Activated CD4-positive, alpha-beta memory T cell treated with anti-CD3 and anti-CD28 coated beads, Interleukin-2, amount 10 ng/mL, durations not matched to agents 7 days and 5 days (primary cell): ENCODE results near the gene PCDH12. TPM values are rescaled to one million over a fixed set of nuclear protein-coding genes. Genes with fewer than 3 reads are reported as not detected.

Experiments
- CTCF ChIA-PET: fragments of 350-600 bp; sonication (Branson Sonifier 250); formaldehyde crosslinking; loops from one replicate; lab custom pipeline; 2021; ENCODE audit warnings: antibody characterized with exemption, inconsistent platforms; lab: Charles Lee
- POLR2A ChIA-PET: fragments of 350-600 bp; sonication (Branson Sonifier 250); formaldehyde crosslinking; loops from one replicate; lab custom pipeline; 2021; ENCODE audit warnings: antibody characterized with exemption; lab: Charles Lee
- DNase-seq: peaks from one replicate; pipeline ENCODE4 v3.0.0-alpha.2; 2020
- H3K27ac Mint-ChIP-seq: one replicate; pipeline ENCODE4 v1.8.0; 2021; ENCODE audit warnings: mild to moderate bottlenecking, mixed read lengths
- H3K27me3 Mint-ChIP-seq: one replicate; pipeline ENCODE4 v1.8.0; 2021; ENCODE audit warnings: mixed read lengths
- H3K36me3 Mint-ChIP-seq: one replicate; pipeline ENCODE4 v1.8.0; 2021; ENCODE audit warnings: low read depth, mixed read lengths
- H3K4me1 Mint-ChIP-seq: one replicate; pipeline ENCODE4 v1.8.0; 2021; ENCODE audit warnings: mixed read lengths
- H3K4me3 Mint-ChIP-seq: one replicate; pipeline ENCODE4 v1.8.0; 2021; ENCODE audit warnings: mild to moderate bottlenecking, mixed read lengths
- H3K9me3 Mint-ChIP-seq: one replicate; pipeline ENCODE4 v1.8.0; 2021; ENCODE audit warnings: mixed read lengths
- total RNA-seq, 2 experiments: library from RNA; stranded (reverse); gene quantifications; one replicate each; pipeline ENCODE4 v1.2.3, GENCODE V29; 2021

Gene PCDH12
- total RNA-seq, 2 experiments from 2014 or later: 2.0 to 2.2 TPM

DNA sequence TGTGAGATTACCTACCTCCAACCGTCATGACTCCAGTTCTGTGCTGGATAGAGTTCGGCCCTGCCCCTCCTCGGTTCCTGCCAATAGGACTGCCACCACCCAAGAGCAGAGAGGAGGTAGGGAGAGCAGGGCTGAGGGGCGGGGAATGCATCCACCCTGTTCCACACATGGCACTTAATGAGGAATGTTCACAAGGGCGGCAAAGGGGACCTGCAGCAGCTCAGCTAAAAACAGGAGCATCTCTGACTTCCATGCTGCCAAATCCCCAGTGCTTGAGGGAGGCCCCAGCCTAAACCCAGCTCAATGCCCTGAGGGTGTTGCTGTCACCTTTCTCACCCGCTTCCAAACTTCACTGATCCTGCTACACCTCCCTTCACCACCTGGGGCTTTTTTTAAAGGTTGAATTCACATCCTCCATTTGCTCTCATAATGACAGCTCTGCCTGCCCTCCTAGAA, 42.1 kb downstream of the PCDH12 start:
- H3K27ac Mint-ChIP-seq: no peak overlapping the region
- no peaks in the 10 kb centered on the region for H3K36me3 Mint-ChIP-seq
- no peak for DNase-seq
- ChIA-PET CTCF (interaction anchor here (1.1 to 3.8 kb wide), 4 partner anchors 36 to 224 kb away, joined by 4 to 19 read pairs (median 5); partner anchors contain the start of gene RNF14), POLR2A (interaction anchor here (1.2 to 1.8 kb wide), 3 partner anchors 8 to 53 kb away, joined by 3 to 7 read pairs (median 5); partner anchors contain the start of genes DELE1, PCDH12 and RNF14)
- no peak overlapping the region for H3K4me3 Mint-ChIP-seq
- H3K4me1 Mint-ChIP-seq: peaks cover 10% of the 10 kb centered on the region
- no peaks in the 10 kb centered on the region for H3K9me3 Mint-ChIP-seq
- peaks cover 42% of the 10 kb centered on the region for H3K27me3 Mint-ChIP-seq

- ChIA-PET CTCF (interaction anchor here (1.0 to 3.8 kb wide), 2 partner anchors 8 to 35 kb away, joined by 4 to 19 read pairs; partner anchors contain the start of gene DELE1), POLR2A (interaction anchor here (1.8 to 3.1 kb wide), 2 partner anchors 9 to 54 kb away, joined by 7 to 13 read pairs; partner anchors contain the start of genes DELE1 and RNF14)
- H3K36me3 Mint-ChIP-seq: no peaks in the 10 kb centered on the region
- peaks cover 42% of the 10 kb centered on the region for H3K27me3 Mint-ChIP-seq
- no peak overlapping the region for H3K4me3 Mint-ChIP-seq
- no peak for DNase-seq
- no peak overlapping the region for H3K27ac Mint-ChIP-seq
- peaks cover 10% of the 10 kb centered on the region for H3K4me1 Mint-ChIP-seq
- no peaks in the 10 kb centered on the region for H3K9me3 Mint-ChIP-seq
Measured at GRCh38 chr5:141914797-141915196, 43.2 kb downstream of the PCDH12 start.

DNA sequence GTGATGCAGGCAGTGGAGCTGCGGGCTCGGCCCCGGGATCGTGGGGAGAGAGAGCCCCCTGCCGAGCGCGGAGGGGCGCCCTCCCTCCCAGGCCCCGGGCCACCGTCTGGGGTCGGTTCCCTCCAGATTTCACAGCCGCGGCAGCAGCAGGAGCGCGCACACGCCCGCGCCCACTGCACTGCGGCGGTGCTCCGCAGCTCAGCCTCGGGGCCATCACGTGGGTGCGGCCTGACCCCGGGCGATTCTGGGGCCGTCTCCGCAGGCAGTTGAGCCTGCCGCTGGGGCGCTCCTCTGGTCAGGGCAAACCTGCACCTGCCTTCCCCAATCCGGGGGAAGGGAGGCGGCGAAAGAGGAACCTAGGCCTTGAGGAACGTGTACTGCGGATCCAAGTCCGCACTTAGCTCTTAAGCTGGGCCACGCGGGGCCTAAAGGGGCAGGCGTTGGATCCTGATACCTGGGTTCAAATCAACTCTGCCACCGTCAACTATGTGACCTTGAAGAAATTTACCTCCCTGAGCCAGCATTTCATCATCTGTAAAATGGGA, 43.7 kb downstream of the PCDH12 start:
- Mint-ChIP-seq H3K36me3 (no peaks in the 10 kb centered on the region), H3K27ac (no peak overlapping the region), H3K27me3 (peaks cover 42% of the 10 kb centered on the region), H3K4me1 (peaks cover 10% of the 10 kb centered on the region), H3K9me3 (no peaks in the 10 kb centered on the region), H3K4me3 (no peak overlapping the region)
- no peak for DNase-seq
- ChIA-PET POLR2A (interaction anchor here (3.1 kb wide), 1 partner anchor 9 kb away, joined by 13 read pairs; the partner anchor contains the start of gene DELE1), CTCF (interaction anchor here (1.0 to 3.8 kb wide), 2 partner anchors 9 to 34 kb away, joined by 4 to 19 read pairs; partner anchors contain the start of gene DELE1)

DNA sequence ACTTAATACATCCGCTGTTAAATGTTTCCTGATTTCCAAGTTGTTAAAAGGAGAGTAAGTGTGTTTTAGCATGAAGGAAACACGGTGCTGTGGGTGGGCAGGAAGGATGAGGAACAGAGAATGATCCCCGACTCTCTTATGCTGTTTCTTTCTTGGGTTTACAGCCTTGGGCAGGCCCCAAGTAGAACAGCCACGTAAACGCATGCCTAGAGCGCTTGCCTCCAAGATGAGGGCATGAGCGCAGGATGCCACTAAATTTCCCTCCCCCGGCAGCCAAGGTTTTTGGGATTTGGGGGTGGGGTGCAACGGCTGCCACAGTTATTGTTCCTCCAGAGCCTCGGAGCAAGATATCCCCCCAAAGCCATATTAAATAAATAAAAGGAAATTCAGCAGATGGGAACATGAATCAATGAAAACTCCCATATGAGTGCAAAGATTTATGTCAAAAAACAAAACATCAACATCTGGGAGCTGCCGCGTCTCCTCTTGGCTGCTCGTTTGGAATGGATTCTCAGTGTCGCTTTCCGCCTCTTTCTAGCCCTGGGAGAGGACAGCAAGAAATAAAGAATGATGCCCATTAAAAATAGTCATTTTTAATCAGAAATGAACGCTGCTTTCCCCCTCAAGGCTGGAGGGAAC, 44.3 kb downstream of the PCDH12 start:
- Mint-ChIP-seq H3K27ac (no peak overlapping the region), H3K27me3 (peaks cover 42% of the 10 kb centered on the region), H3K4me3 (no peak overlapping the region), H3K4me1 (peaks cover 10% of the 10 kb centered on the region), H3K36me3 (no peaks in the 10 kb centered on the region), H3K9me3 (no peaks in the 10 kb centered on the region)
- ChIA-PET POLR2A (interaction anchor here (3.1 kb wide), 1 partner anchor 10 kb away, joined by 13 read pairs; the partner anchor contains the start of gene DELE1), CTCF (interaction anchor here (0.9 to 3.8 kb wide), 3 partner anchors 34 to 222 kb away, joined by 3 to 19 read pairs (median 6); no protein-coding TSS in a partner anchor)
- no peak for DNase-seq

- no peak for DNase-seq
- CTCF ChIA-PET: no interaction called here
- POLR2A ChIA-PET: no interaction called here
- Mint-ChIP-seq H3K27ac (no peak overlapping the region), H3K4me1 (peaks cover 10% of the 10 kb centered on the region), H3K27me3 (peaks cover 30% of the 10 kb centered on the region), H3K9me3 (no peaks in the 10 kb centered on the region), H3K4me3 (no peak overlapping the region), H3K36me3 (no peaks in the 10 kb centered on the region)
Measured at GRCh38 chr5:141910271-141910673, 47.7 kb downstream of the PCDH12 start.

- ChIA-PET POLR2A (interaction anchor here (0.6 kb wide), 1 partner anchor 9 kb away, joined by 3 read pairs; no protein-coding TSS in a partner anchor), CTCF (no interaction called here)
- peaks cover 24% of the 10 kb centered on the region for H3K27me3 Mint-ChIP-seq
- no peaks in the 10 kb centered on the region for H3K36me3 Mint-ChIP-seq
- H3K4me1 Mint-ChIP-seq: peaks cover 5% of the 10 kb centered on the region
- H3K9me3 Mint-ChIP-seq: no peaks in the 10 kb centered on the region
- DNase-seq: no peak
- no peak overlapping the region for H3K27ac Mint-ChIP-seq
- no peak overlapping the region for H3K4me3 Mint-ChIP-seq
Measured at GRCh38 chr5:141909212-141909611, 48.8 kb downstream of the PCDH12 start.

GRCh38 chr5:141908796-141909195, 49.2 kb downstream of the PCDH12 start:
- no peak for DNase-seq
- CTCF ChIA-PET: no interaction called here
- Mint-ChIP-seq H3K4me1 (peaks cover 5% of the 10 kb centered on the region), H3K27me3 (peaks cover 24% of the 10 kb centered on the region), H3K9me3 (no peaks in the 10 kb centered on the region), H3K36me3 (no peaks in the 10 kb centered on the region), H3K27ac (no peak overlapping the region), H3K4me3 (no peak overlapping the region)
- POLR2A ChIA-PET: interaction anchor here (0.6 kb wide), 1 partner anchor 9 kb away, joined by 3 read pairs; no protein-coding TSS in a partner anchor

DNA sequence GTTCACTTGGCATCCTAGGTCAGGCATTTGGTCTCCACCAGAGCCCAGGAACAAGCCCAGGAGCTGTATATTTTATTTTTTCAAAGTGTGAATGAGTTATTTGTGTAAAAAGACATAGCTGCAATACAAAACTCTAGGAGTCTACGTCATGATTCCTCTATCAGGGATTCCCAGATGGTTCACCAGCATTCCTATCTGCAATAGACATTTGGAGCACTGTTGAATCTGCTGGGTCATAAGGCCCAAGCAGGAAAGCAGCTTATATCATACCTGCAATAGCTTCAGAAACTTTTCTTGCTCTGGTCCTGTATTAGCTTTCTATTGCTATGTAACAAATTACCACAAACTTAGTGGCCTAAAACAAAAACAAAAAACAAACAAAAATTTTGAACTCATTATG, 51.0 kb downstream of the PCDH12 start:
- Mint-ChIP-seq H3K4me3 (no peak overlapping the region), H3K9me3 (no peaks in the 10 kb centered on the region)
- POLR2A ChIA-PET: no interaction called here

DNA sequence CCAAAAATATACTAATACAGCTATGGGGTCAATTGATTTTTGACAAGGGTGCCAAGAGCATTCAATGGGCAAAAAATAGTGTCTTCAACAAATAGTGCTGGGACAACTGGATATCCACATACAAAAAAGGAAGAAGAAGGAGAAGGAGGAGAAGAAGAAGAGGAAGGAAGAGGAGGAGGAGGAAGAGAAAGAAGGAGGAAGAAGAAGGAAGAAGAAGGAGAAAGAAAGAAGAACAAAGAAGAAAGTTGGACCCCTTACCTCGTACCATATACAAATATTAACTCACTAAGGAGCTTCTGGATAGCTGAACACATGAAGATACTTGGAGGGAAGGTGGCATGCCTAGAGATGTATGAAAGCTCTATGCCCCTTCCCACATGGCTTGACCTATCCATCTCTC, 51.5 kb downstream of the PCDH12 start:
- no peak overlapping the region for H3K27ac Mint-ChIP-seq
- no peaks in the 10 kb centered on the region for H3K36me3 Mint-ChIP-seq
- DNase-seq: no peak
- H3K27me3 Mint-ChIP-seq: peaks cover 20% of the 10 kb centered on the region
- H3K9me3 Mint-ChIP-seq: no peaks in the 10 kb centered on the region
- ChIA-PET CTCF (interaction anchor here (0.7 to 1.9 kb wide), 6 partner anchors 14 to 288 kb away, joined by 3 to 6 read pairs (median 4); partner anchors contain the start of gene DIAPH1), POLR2A (no interaction called here)
- H3K4me3 Mint-ChIP-seq: no peak overlapping the region
- no peaks in the 10 kb centered on the region for H3K4me1 Mint-ChIP-seq

More for the DNA sequence above, 51.0 kb downstream of the PCDH12 start:
- Mint-ChIP-seq H3K36me3 (no peaks in the 10 kb centered on the region), H3K27me3 (peaks cover 16% of the 10 kb centered on the region), H3K4me1 (no peaks in the 10 kb centered on the region), H3K27ac (no peak overlapping the region)
- DNase-seq: no peak
- CTCF ChIA-PET: interaction anchor here (0.7 to 1.9 kb wide), 4 partner anchors 28 to 288 kb away, joined by 3 to 5 read pairs (median 4); partner anchors contain the start of gene DIAPH1

DNA sequence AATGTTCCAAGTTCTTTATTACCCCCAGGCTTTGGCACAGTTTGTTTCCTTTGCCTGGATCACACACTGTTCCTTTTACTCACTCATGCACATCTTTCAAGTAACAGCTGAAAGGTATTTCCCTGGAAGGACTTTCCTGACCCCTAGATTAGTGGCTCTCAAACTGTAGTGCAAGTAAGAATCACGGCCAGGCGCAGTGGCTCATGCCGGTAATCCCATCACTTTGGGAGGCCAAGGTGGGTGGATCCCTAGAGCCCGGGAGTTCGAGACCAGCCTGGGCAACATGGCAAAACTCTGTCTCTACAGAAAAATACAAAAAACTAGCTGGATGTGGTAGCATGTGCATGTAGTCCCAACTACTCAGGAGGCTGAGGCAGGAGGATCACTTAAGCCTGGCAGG, 53.5 kb downstream of the PCDH12 start:
- no peak overlapping the region for H3K4me3 Mint-ChIP-seq
- ChIA-PET POLR2A (no interaction called here), CTCF (interaction anchor here (1.5 to 1.7 kb wide), 2 partner anchors 12 to 239 kb away, joined by 4 to 6 read pairs; no protein-coding TSS in a partner anchor)
- H3K9me3 Mint-ChIP-seq: no peaks in the 10 kb centered on the region
- DNase-seq: no peak
- peaks cover 23% of the 10 kb centered on the region for H3K27me3 Mint-ChIP-seq
- H3K36me3 Mint-ChIP-seq: no peaks in the 10 kb centered on the region
- H3K4me1 Mint-ChIP-seq: no peaks in the 10 kb centered on the region
- H3K27ac Mint-ChIP-seq: no peak overlapping the region

- ChIA-PET CTCF (interaction anchor here (0.6 to 1.2 kb wide), 3 partner anchors 24 to 153 kb away, joined by 3 to 4 read pairs (median 3); partner anchors contain the start of gene PCDH12), POLR2A (no interaction called here)
- Mint-ChIP-seq H3K4me3 (no peak overlapping the region), H3K27me3 (peaks cover 23% of the 10 kb centered on the region), H3K36me3 (no peaks in the 10 kb centered on the region), H3K9me3 (no peaks in the 10 kb centered on the region), H3K4me1 (no peaks in the 10 kb centered on the region), H3K27ac (no peak overlapping the region)
- DNase-seq: no peak
Measured at GRCh38 chr5:141903261-141903660, 54.7 kb downstream of the PCDH12 start.

GRCh38 chr5:141902015-141902814, 55.8 kb downstream of the PCDH12 start:
- Mint-ChIP-seq H3K4me1 (no peaks in the 10 kb centered on the region), H3K4me3 (no peak overlapping the region), H3K27ac (no peak overlapping the region), H3K36me3 (no peaks in the 10 kb centered on the region), H3K9me3 (no peaks in the 10 kb centered on the region), H3K27me3 (peaks cover 23% of the 10 kb centered on the region)
- ChIA-PET CTCF (interaction anchor here (0.6 to 1.2 kb wide), 3 partner anchors 23 to 56 kb away, joined by 3 to 4 read pairs (median 3); partner anchors contain the start of gene PCDH12), POLR2A (interaction anchor here (1.0 kb wide), 1 partner anchor 67 kb away, joined by 4 read pairs; the partner anchor contains the start of gene RNF14)
- no peak for DNase-seq
